ENCODE data around the gene SLC29A3.

SLC29A3 gene

GRCh38 chr10:71368643-71369042 is 49.6 kb downstream of the SLC29A3 start:
- no peak for DNase-seq (ENCODE audit: low read depth, low spot score)
- POLR2A ChIA-PET, result no interaction called here
- H3K4me3 ChIP-seq (ENCODE audit: low read depth, low read length), result no peak overlapping the region
- CTCF ChIA-PET, result interaction anchor here (1.0 kb wide), 1 partner anchor 16 kb away, joined by 3 read pairs; no protein-coding TSS in a partner anchor
- TF ChIP-seq CTCF (IDR thresholded peaks at IDR 0.05; ENCODE audit: insufficient read depth, low read length, missing control alignments), result no peak

GRCh38 chr10:71369602-71370001 is 50.5 kb downstream of the SLC29A3 start:
- DNase-seq (ENCODE audit: low read depth, low spot score), result no peak
- ChIA-PET CTCF (interaction anchor here (1.0 to 1.2 kb wide), 2 partner anchors 9 to 15 kb away, joined by 3 read pairs; no protein-coding TSS in a partner anchor), POLR2A (no interaction called here)
- no peak overlapping the region for H3K4me3 ChIP-seq (ENCODE audit: low read depth, low read length)
- no peak for TF ChIP-seq CTCF (IDR thresholded peaks at IDR 0.05; ENCODE audit: insufficient read depth, low read length, missing control alignments)

GRCh38 chr10:71370031-71370430 is 51.0 kb downstream of the SLC29A3 start:
- DNase-seq (ENCODE audit: low read depth, low spot score), result no peak
- ChIA-PET CTCF (interaction anchor here (1.1 to 7.4 kb wide), 4 partner anchors 8 to 55 kb away, joined by 3 to 54 read pairs (median 3); no protein-coding TSS in a partner anchor), POLR2A (no interaction called here)
- no peak overlapping the region for H3K4me3 ChIP-seq (ENCODE audit: low read depth, low read length)
- no peak for TF ChIP-seq CTCF (IDR thresholded peaks at IDR 0.05; ENCODE audit: insufficient read depth, low read length, missing control alignments)

GRCh38 chr10:71371750-71372166 is 52.7 kb downstream of the SLC29A3 start:
- no peak for TF ChIP-seq CTCF (IDR thresholded peaks at IDR 0.05; ENCODE audit: insufficient read depth, low read length, missing control alignments)
- no peak overlapping the region for H3K4me3 ChIP-seq (ENCODE audit: low read depth, low read length)
- CTCF ChIA-PET, result interaction anchor here (1.3 to 7.4 kb wide), 5 partner anchors 8 to 237 kb away, joined by 3 to 54 read pairs (median 4); no protein-coding TSS in a partner anchor
- no peak for DNase-seq (ENCODE audit: low read depth, low spot score)
- POLR2A ChIA-PET, result no interaction called here

GRCh38 chr10:71372882-71373495 is 53.9 kb downstream of the SLC29A3 start:
- ChIA-PET POLR2A (no interaction called here), CTCF (interaction anchor here (0.9 to 7.4 kb wide), 3 partner anchors 11 to 325 kb away, joined by 4 to 54 read pairs (median 4); no protein-coding TSS in a partner anchor)
- no peak for TF ChIP-seq CTCF (IDR thresholded peaks at IDR 0.05; ENCODE audit: insufficient read depth, low read length, missing control alignments)
- DNase-seq (ENCODE audit: low read depth, low spot score), result no peak
- H3K4me3 ChIP-seq (ENCODE audit: low read depth, low read length), result no peak overlapping the region

GRCh38 chr10:71374481-71375233 is 55.6 kb downstream of the SLC29A3 start:
- no peak for DNase-seq (ENCODE audit: low read depth, low spot score)
- POLR2A ChIA-PET, result no interaction called here
- TF ChIP-seq CTCF (IDR thresholded peaks at IDR 0.05; ENCODE audit: insufficient read depth, low read length, missing control alignments), result no peak
- H3K4me3 ChIP-seq (ENCODE audit: low read depth, low read length), result no peak overlapping the region
- CTCF ChIA-PET, result interaction anchor here (1.0 to 7.4 kb wide), 5 partner anchors 8 to 196 kb away, joined by 3 to 54 read pairs (median 3); no protein-coding TSS in a partner anchor

Measured in AG04449 (cell line).